SJCRH30 (cell line): ENCODE data around the gene TBC1D1. TPM values are rescaled to one million over a fixed set of nuclear protein-coding genes. Genes with fewer than 3 reads are reported as not detected.
"Not testable (repeated sequence)": the region's sequence is repeated elsewhere in the genome, so short reads cannot be mapped to it uniquely, and the experiment has no call there.

Experiments used
- DNase-seq, 2 experiments: peaks; one replicate each; pipeline ENCODE4 v3.0.0-alpha.2; 2015 to 2020
- H3K27ac ChIP-seq: fragments of 250-450 bp; sonication (Bioruptor Pico); 2 replicates; pipeline ENCODE4 v1.5.1; 2020; ENCODE audit warnings: mild to moderate bottlenecking, moderate library complexity
- H3K27me3 ChIP-seq: fragments of 250-450 bp; sonication (Bioruptor Pico); 2 replicates; pipeline ENCODE4 v1.5.1; 2020; ENCODE audit warnings: mild to moderate bottlenecking, moderate library complexity
- H3K36me3 ChIP-seq: fragments of 250-450 bp; sonication (Bioruptor Pico); 2 replicates; pipeline ENCODE4 v1.5.1; 2020; ENCODE audit warnings: mild to moderate bottlenecking, moderate library complexity
- H3K4me1 ChIP-seq: fragments of 250-450 bp; sonication (Bioruptor Pico); 2 replicates; pipeline ENCODE4 v1.5.1; 2020; ENCODE audit warnings: mild to moderate bottlenecking, moderate library complexity
- H3K4me3 ChIP-seq: fragments of 250-450 bp; sonication (Bioruptor Pico); 2 replicates; pipeline ENCODE4 v1.5.1; 2020; ENCODE audit warnings: mild to moderate bottlenecking, moderate library complexity
- H3K9me3 ChIP-seq: fragments of 250-450 bp; sonication (Bioruptor Pico); replicated peaks from 2 replicates; pipeline ENCODE4 v1.5.1; 2020; ENCODE audit warnings: mild to moderate bottlenecking, moderate library complexity
- total RNA-seq: library from RNA; depleted of rRNA; stranded (reverse); fragments of >200 nt; shearing (Covaris generic); gene quantifications from 2 replicates; pipeline ENCODE4 v1.2.3, GENCODE V29; 2014

TBC1D1 gene
- total RNA-seq, 1 experiment from 2014 or later: 91.1 TPM

GRCh38 chr4:38009949-38010348, 119.1 kb downstream of the TBC1D1 start:
- no peak for DNase-seq
- no peaks in the 10 kb centered on the region; the same call in 1 of the 2 replicates for H3K36me3 ChIP-seq
- no peak overlapping the region for H3K27ac ChIP-seq
- no peaks in the 10 kb centered on the region for H3K27me3 ChIP-seq
- no peak overlapping the region for H3K4me3 ChIP-seq
- no peaks in the 10 kb centered on the region for H3K9me3 ChIP-seq
- H3K4me1 ChIP-seq: peaks cover 22% of the 10 kb centered on the region

- Histone ChIP-seq H3K36me3 (no peaks in the 10 kb centered on the region; the same call in 1 of the 2 replicates), H3K9me3 (no peaks in the 10 kb centered on the region), H3K27me3 (no peaks in the 10 kb centered on the region), H3K4me1 (peaks cover 22% of the 10 kb centered on the region), H3K4me3 (no peak overlapping the region), H3K27ac (no peak overlapping the region)
- DNase-seq: no peak
These were observed 120.8 kb downstream of the TBC1D1 start for GRCh38 chr4:38011511-38012162.

- Histone ChIP-seq H3K27me3 (no peaks in the 10 kb centered on the region), H3K9me3 (no peaks in the 10 kb centered on the region), H3K4me1 (peaks cover 22% of the 10 kb centered on the region), H3K36me3 (no peaks in the 10 kb centered on the region; the same call in 1 of the 2 replicates), H3K27ac (peak overlapping the region; percentile 41), H3K4me3 (no peak overlapping the region)
- peak; percentile 55 to 74 for DNase-seq
These were observed 122.8 kb downstream of the TBC1D1 start for GRCh38 chr4:38013461-38014366.

GRCh38 chr4:38014421-38014852, 123.6 kb downstream of the TBC1D1 start:
- no peak overlapping the region for H3K4me3 ChIP-seq
- no peak overlapping the region for H3K27ac ChIP-seq
- DNase-seq: no peak

GRCh38 chr4:38015886-38016515, 125.1 kb downstream of the TBC1D1 start:
- DNase-seq: no peak
- no peaks in the 10 kb centered on the region for H3K9me3 ChIP-seq
- H3K27me3 ChIP-seq: no peaks in the 10 kb centered on the region
- peaks cover 17% of the 10 kb centered on the region for H3K4me1 ChIP-seq
- H3K36me3 ChIP-seq: peaks cover 4% of the 10 kb centered on the region; the same call in 1 of the 2 replicates
- H3K27ac ChIP-seq: no peak overlapping the region
- H3K4me3 ChIP-seq: no peak overlapping the region

More at GRCh38 chr4:38014421-38014852, 123.6 kb downstream of the TBC1D1 start:
- H3K4me1 ChIP-seq: peaks cover 21% of the 10 kb centered on the region
- H3K27me3 ChIP-seq: no peaks in the 10 kb centered on the region
- H3K36me3 ChIP-seq: no peaks in the 10 kb centered on the region; the same call in 1 of the 2 replicates
- H3K9me3 ChIP-seq: no peaks in the 10 kb centered on the region

- no peaks in the 10 kb centered on the region for H3K27me3 ChIP-seq
- no peak overlapping the region for H3K4me3 ChIP-seq
- H3K9me3 ChIP-seq: no peaks in the 10 kb centered on the region
- DNase-seq: no peak
- H3K4me1 ChIP-seq: peaks cover 17% of the 10 kb centered on the region
- no peak overlapping the region for H3K27ac ChIP-seq
- peaks cover 5% of the 10 kb centered on the region for H3K36me3 ChIP-seq
These were observed 125.8 kb downstream of the TBC1D1 start for GRCh38 chr4:38016698-38017097.

GRCh38 chr4:38017609-38018008, 126.7 kb downstream of the TBC1D1 start:
- H3K4me1 ChIP-seq: peaks cover 14% of the 10 kb centered on the region
- no peak overlapping the region for H3K4me3 ChIP-seq
- peaks cover 10% of the 10 kb centered on the region for H3K36me3 ChIP-seq
- no peak for DNase-seq
- H3K27me3 ChIP-seq: no peaks in the 10 kb centered on the region
- H3K9me3 ChIP-seq: no peaks in the 10 kb centered on the region
- no peak overlapping the region for H3K27ac ChIP-seq

GRCh38 chr4:38020386-38020785, 129.5 kb downstream of the TBC1D1 start:
- no peak overlapping the region for H3K27ac ChIP-seq
- H3K27me3 ChIP-seq: no peaks in the 10 kb centered on the region
- H3K9me3 ChIP-seq: no peaks in the 10 kb centered on the region
- no peaks in the 10 kb centered on the region for H3K4me1 ChIP-seq
- no peak overlapping the region for H3K4me3 ChIP-seq
- no peak for DNase-seq
- H3K36me3 ChIP-seq: peaks cover 17% of the 10 kb centered on the region; the same call in 1 of the 2 replicates

GRCh38 chr4:38020961-38021360, 130.1 kb downstream of the TBC1D1 start:
- not testable (repeated sequence) for H3K27ac ChIP-seq, H3K4me1 ChIP-seq, DNase-seq, H3K27me3 ChIP-seq, H3K4me3 ChIP-seq, H3K9me3 ChIP-seq
- peaks cover 17% of the 10 kb centered on the region; the same call in 1 of the 2 replicates for H3K36me3 ChIP-seq

GRCh38 chr4:38021751-38022150, 130.9 kb downstream of the TBC1D1 start:
- H3K4me3 ChIP-seq: no peak overlapping the region
- peaks cover 17% of the 10 kb centered on the region; the same call in 1 of the 2 replicates for H3K36me3 ChIP-seq
- H3K4me1 ChIP-seq: no peaks in the 10 kb centered on the region
- no peaks in the 10 kb centered on the region for H3K27me3 ChIP-seq
- H3K9me3 ChIP-seq: no peaks in the 10 kb centered on the region
- H3K27ac ChIP-seq: no peak overlapping the region
- no peak for DNase-seq

GRCh38 chr4:38023347-38024205, 132.7 kb downstream of the TBC1D1 start:
- H3K27me3 ChIP-seq: no peaks in the 10 kb centered on the region
- H3K36me3 ChIP-seq: peaks cover 24% of the 10 kb centered on the region
- H3K4me1 ChIP-seq: no peaks in the 10 kb centered on the region
- H3K9me3 ChIP-seq: no peaks in the 10 kb centered on the region
- no peak for DNase-seq
- no peak overlapping the region for H3K27ac ChIP-seq
- H3K4me3 ChIP-seq: no peak overlapping the region

GRCh38 chr4:38024206-38024509, 133.3 kb downstream of the TBC1D1 start:
- no peaks in the 10 kb centered on the region for H3K9me3 ChIP-seq
- no peaks in the 10 kb centered on the region for H3K4me1 ChIP-seq
- H3K4me3 ChIP-seq: no peak overlapping the region
- H3K27me3 ChIP-seq: no peaks in the 10 kb centered on the region
- no peak overlapping the region for H3K27ac ChIP-seq
- peaks cover 25% of the 10 kb centered on the region for H3K36me3 ChIP-seq
- DNase-seq: no peak

- Histone ChIP-seq H3K4me3 (no peak overlapping the region), H3K9me3 (no peaks in the 10 kb centered on the region), H3K36me3 (peaks cover 23% of the 10 kb centered on the region), H3K27ac (no peak overlapping the region), H3K27me3 (no peaks in the 10 kb centered on the region), H3K4me1 (no peaks in the 10 kb centered on the region)
- DNase-seq: no peak
These were observed 134.8 kb downstream of the TBC1D1 start for GRCh38 chr4:38025665-38026064.

- Histone ChIP-seq H3K9me3 (no peaks in the 10 kb centered on the region), H3K4me3 (no peak overlapping the region), H3K4me1 (no peaks in the 10 kb centered on the region), H3K36me3 (peaks cover 23% of the 10 kb centered on the region), H3K27ac (no peak overlapping the region), H3K27me3 (no peaks in the 10 kb centered on the region)
- peak in 1 of 2 experiments; percentile 18 for DNase-seq
These were observed 135.4 kb downstream of the TBC1D1 start for GRCh38 chr4:38026158-38026740.
